Nephron progenitor cell (in vitro differentiated cells): ENCODE measurements around the gene NDOR1.

Experiments
- DNase-seq: peaks from one replicate; pipeline ENCODE4 v3.0.0; 2021
- H3K27ac Mint-ChIP-seq: 2 replicates; pipeline ENCODE4 v1.8.0; 2021; ENCODE audit warnings: mild to moderate bottlenecking, moderate library complexity, mixed read lengths
- H3K27me3 Mint-ChIP-seq: 2 replicates; pipeline ENCODE4 v1.8.0; 2021; ENCODE audit warnings: mild to moderate bottlenecking, low read depth, mixed read lengths; ENCODE audit not compliant: poor library complexity
- H3K36me3 Mint-ChIP-seq: 2 replicates; pipeline ENCODE4 v1.8.0; 2021; ENCODE audit warnings: low read depth, mixed read lengths
- H3K4me1 Mint-ChIP-seq: 2 replicates; pipeline ENCODE4 v1.8.0; 2021; ENCODE audit warnings: mixed read lengths
- H3K4me3 Mint-ChIP-seq: 2 replicates; pipeline ENCODE4 v1.8.0; 2021; ENCODE audit warnings: mild to moderate bottlenecking, moderate library complexity, mixed read lengths
- H3K9me3 Mint-ChIP-seq: 2 replicates; pipeline ENCODE4 v1.8.0; 2021; ENCODE audit warnings: mild to moderate bottlenecking, moderate library complexity, mixed read lengths
- CTCF ChIP-seq: fragments of 200-600 bp; sonication (generic); IDR thresholded peaks from 2 replicates; pipeline ENCODE4 v1.5.0; 2021; ENCODE audit warnings: antibody characterized with exemption

The NDOR1 gene

GRCh38 chr9:137191245-137191644, 14.3 kb upstream of the NDOR1 start:
- Mint-ChIP-seq H3K4me3 (no peak overlapping the region), H3K27me3 (no peaks in the 10 kb centered on the region), H3K36me3 (peaks cover 4% of the 10 kb centered on the region), H3K27ac (no peak overlapping the region), H3K9me3 (no peaks in the 10 kb centered on the region), H3K4me1 (peaks cover 33% of the 10 kb centered on the region)
- TF ChIP-seq CTCF, result no peak
- DNase-seq, result no peak

GRCh38 chr9:137191691-137192447, 13.6 kb upstream of the NDOR1 start:
- no peak overlapping the region for H3K27ac Mint-ChIP-seq
- no peak for DNase-seq
- H3K4me1 Mint-ChIP-seq, result peaks cover 28% of the 10 kb centered on the region
- TF ChIP-seq CTCF, result no peak
- H3K27me3 Mint-ChIP-seq, result no peaks in the 10 kb centered on the region
- no peak overlapping the region for H3K4me3 Mint-ChIP-seq
- no peaks in the 10 kb centered on the region for H3K9me3 Mint-ChIP-seq
- H3K36me3 Mint-ChIP-seq, result peaks cover 4% of the 10 kb centered on the region

- H3K4me3 Mint-ChIP-seq, result no peak overlapping the region
- no peak for DNase-seq
- peaks cover 22% of the 10 kb centered on the region for H3K4me1 Mint-ChIP-seq
- H3K27me3 Mint-ChIP-seq, result no peaks in the 10 kb centered on the region
- peaks cover 4% of the 10 kb centered on the region for H3K36me3 Mint-ChIP-seq
- no peak overlapping the region for H3K27ac Mint-ChIP-seq
- H3K9me3 Mint-ChIP-seq, result no peaks in the 10 kb centered on the region
- TF ChIP-seq CTCF, result no peak
These were observed 13.1 kb upstream of the NDOR1 start for GRCh38 chr9:137192448-137192780.

GRCh38 chr9:137192859-137193258, 12.6 kb upstream of the NDOR1 start:
- no peaks in the 10 kb centered on the region for H3K9me3 Mint-ChIP-seq
- H3K27ac Mint-ChIP-seq, result no peak overlapping the region

GRCh38 chr9:137193771-137194170, 11.7 kb upstream of the NDOR1 start:
- H3K27me3 Mint-ChIP-seq, result no peaks in the 10 kb centered on the region
- no peak overlapping the region for H3K4me3 Mint-ChIP-seq
- H3K36me3 Mint-ChIP-seq, result peaks cover 4% of the 10 kb centered on the region
- no peak overlapping the region for H3K27ac Mint-ChIP-seq
- peaks cover 19% of the 10 kb centered on the region for H3K4me1 Mint-ChIP-seq
- no peak for DNase-seq
- H3K9me3 Mint-ChIP-seq, result no peaks in the 10 kb centered on the region
- no peak for TF ChIP-seq CTCF

More at GRCh38 chr9:137192859-137193258, 12.6 kb upstream of the NDOR1 start:
- DNase-seq, result no peak
- Mint-ChIP-seq H3K36me3 (peaks cover 4% of the 10 kb centered on the region), H3K27me3 (no peaks in the 10 kb centered on the region), H3K4me1 (peaks cover 18% of the 10 kb centered on the region), H3K4me3 (no peak overlapping the region)
- TF ChIP-seq CTCF, result no peak

- TF ChIP-seq CTCF, result no peak
- H3K27me3 Mint-ChIP-seq, result no peaks in the 10 kb centered on the region
- H3K9me3 Mint-ChIP-seq, result no peaks in the 10 kb centered on the region
- H3K36me3 Mint-ChIP-seq, result peaks cover 4% of the 10 kb centered on the region
- no peak overlapping the region for H3K4me3 Mint-ChIP-seq
- no peak for DNase-seq
- peaks cover 16% of the 10 kb centered on the region for H3K4me1 Mint-ChIP-seq
- no peak overlapping the region for H3K27ac Mint-ChIP-seq
These were observed 11.1 kb upstream of the NDOR1 start for GRCh38 chr9:137194388-137194787.
